CD4-positive, alpha-beta T cell treated with Interleukin-6 for 4 hours (primary cell): ENCODE results near the gene CCDC3.
"Not testable (repeated sequence)": the region's sequence is repeated elsewhere in the genome, so short reads cannot be mapped to it uniquely, and the experiment has no call there.

Source experiments
- DNase-seq: peaks from one replicate; pipeline ENCODE4 v3.0.0-alpha.2; 2020; ENCODE audit warnings: mixed read lengths

Gene CCDC3

DNA sequence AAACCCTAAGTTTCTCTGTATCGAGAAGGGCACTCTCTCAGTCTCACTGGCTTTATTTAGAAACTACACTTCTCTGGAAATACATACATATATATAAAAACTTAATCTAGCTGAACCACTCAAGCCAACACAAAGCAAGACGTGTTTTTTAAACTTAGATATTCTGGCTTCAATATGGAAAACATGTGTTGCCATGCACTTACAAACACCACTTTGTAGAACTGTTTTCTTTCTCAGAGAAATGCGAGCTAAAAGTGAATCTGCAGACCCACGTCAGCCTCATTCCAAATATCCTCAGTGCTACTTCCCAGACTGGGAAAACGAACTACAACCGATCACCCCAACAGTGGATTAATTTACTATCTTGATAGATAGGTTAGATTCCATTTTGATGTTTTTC is 1.7 kb downstream of the CCDC3 start:
- DNase-seq, result no peak

DNA sequence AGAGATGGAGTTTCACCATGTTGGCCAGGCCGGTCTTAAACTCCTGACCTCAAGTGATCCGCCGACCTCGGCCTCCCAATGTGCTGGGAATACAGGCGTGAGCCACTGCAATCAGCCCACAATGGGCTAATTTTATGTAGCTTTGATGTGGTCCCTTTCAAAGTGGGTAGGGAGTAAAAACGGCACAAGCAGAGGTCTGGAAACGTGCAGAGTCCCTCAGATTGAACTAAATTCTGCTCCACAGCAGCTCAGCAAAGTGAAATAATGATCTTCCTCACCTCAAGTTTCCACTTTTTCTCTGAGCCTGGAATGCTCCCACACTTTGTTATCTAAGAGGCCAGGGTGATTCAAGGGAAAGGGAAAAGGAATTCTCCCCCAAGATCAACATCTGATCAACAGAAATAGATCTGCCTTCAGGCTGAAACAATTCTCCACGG is 6.1 kb downstream of the CCDC3 start:
- no peak for DNase-seq

DNA sequence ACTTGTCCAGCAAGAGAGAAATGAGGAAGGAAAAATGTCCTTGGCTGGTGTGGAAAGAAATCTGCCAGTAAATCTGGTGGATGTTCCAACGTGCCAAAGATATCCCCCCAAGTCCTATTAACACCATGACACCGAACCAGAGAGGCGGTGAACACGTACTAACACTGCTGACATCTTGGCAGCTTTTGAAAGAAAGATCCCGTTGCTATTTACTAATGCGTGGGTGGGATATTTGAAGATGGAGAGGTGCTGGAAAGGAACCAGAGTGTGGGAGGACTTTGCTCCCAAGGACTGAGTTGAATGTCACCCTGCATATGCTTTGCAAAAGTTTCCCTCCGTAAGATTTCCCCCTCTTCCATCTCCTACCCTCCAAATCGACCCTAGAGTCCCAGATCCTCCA is 7.9 kb downstream of the CCDC3 start:
- no peak for DNase-seq

GRCh38 chr10:12985347-12985746 is 16.2 kb downstream of the CCDC3 start:
- no peak for DNase-seq

- no peak for DNase-seq
These were observed 17.3 kb downstream of the CCDC3 start for GRCh38 chr10:12984165-12984747.

DNA sequence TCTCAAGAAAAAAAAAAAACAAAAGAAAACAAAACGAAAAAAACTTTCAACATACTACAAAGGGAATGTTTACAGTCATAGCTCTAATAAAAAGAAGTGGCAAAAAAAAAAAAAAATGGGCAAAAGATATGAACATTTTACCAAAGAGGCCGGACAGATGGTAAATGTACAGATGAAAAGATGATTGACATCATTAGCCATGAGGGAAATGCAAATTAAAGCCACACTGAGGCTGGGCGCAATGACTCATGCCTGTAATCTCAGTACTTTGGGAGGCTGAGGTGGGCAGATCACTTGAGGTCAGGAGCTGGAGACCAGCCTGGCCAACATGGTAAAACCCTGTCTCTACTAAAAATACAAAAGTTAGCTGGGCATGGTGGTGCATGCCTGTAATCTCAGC is 17.9 kb downstream of the CCDC3 start:
- DNase-seq, result not testable (repeated sequence)

- no peak for DNase-seq
These were observed 19.9 kb downstream of the CCDC3 start for GRCh38 chr10:12981570-12981969.

DNA sequence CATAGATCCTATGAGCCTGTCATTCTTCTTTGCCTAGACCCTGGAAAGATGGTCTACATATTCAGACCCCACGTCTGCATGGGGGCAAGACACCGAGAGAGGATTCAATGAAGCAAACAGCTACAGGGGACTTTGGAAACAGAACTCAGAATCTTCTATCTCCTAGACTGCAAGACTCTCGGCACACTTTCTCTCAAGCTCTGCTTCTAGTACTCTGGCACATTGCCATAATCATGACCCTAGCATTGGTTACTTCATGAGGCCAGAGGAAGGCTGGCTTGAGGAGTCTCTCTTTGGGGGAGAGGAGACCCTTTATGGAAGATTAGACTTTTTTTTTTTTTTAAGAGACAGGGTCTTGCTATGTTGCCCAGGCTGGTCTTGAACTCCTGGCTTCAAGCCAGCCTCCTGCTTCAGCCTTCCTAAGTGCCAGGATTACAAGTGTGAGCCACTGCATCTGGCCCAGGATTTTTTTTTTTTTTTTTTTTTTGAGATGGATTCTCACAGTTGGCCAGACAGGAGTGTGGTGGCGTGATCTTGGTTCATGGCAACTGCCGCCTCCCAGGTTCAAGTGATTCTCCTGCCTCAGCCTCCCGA is 20.7 kb downstream of the CCDC3 start:
- DNase-seq, result no peak

DNA sequence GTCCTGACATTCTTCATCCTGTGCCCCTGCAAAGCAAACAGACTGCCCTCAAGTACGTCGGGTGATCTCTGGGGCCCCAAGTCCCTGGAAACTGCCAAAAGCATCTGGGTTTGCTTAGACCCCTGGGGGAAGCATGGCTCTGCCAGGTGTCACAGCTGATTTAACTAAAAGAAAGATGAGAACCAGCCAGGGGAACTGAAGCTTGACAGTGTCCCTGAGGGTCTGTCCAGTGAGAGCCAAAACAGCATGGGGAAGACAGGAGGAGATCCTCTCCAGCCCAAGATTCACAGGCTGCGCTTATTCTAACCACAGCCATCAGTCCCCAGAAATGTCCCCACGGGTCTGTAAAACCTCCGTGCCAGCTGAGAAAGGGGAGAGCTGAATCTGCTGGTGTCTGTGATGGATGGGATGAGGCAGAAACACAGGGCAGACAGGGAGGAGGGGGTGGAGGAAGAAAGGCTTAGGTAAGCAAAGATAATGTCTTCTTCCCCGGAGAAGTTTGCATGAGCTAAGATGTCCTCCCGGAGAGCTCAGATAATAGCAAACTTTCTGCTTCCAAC is 21.3 kb downstream of the CCDC3 start:
- no peak for DNase-seq

DNA sequence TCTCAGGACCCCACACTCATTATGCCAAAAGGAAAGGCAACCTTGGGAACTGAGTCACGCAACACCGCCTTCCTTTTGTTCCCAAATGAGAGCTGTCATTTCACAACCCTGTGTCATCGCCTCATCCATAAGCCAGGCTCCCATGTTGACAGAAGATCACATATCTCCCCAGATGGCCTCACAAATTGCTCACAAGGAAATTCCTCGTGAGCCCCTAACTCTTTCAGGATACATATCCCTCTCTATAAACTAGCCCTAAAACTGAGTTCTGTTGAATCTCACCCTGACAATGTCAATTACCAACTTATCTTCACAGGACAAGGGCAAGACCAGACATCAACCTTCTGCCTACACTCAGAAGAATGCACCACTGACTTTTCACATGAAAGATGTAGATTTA is 22.6 kb downstream of the CCDC3 start:
- no peak for DNase-seq

GRCh38 chr10:12975906-12976305 is 25.6 kb downstream of the CCDC3 start:
- no peak for DNase-seq

GRCh38 chr10:12975266-12975665 is 26.2 kb downstream of the CCDC3 start:
- no peak for DNase-seq

DNA sequence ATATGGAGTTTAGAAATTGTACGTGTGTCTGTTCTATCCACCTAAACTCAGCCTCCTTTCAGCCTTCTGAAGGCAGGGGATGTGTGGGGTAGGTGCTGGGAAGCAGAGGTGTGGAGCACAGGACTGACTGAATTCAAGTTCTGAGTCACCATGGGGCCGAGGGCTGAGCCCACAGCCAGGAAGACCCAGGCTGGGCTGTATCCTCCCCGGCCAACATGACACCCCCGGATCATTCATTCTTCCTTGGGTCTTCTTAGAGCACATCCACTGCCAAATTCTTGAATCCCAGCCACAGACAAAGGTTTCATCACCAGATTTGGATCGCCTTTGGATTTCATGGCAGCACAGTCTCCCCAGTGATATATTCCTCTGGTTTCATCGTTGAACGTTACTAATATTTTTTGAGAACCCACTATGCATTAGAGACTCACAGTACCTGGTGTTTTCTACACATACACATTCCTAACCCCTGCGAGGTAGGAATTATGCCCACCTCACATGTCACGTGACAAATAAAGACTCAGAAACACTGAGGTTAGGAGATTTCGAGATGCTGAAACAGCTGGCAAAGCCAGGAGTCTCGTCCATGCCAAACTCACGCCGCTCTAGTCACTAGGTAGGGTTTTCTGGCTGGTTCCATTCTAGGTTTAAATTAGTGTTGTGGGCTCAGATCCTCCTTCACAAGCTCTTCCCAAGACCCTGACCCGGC is 26.9 kb downstream of the CCDC3 start:
- no peak for DNase-seq

DNA sequence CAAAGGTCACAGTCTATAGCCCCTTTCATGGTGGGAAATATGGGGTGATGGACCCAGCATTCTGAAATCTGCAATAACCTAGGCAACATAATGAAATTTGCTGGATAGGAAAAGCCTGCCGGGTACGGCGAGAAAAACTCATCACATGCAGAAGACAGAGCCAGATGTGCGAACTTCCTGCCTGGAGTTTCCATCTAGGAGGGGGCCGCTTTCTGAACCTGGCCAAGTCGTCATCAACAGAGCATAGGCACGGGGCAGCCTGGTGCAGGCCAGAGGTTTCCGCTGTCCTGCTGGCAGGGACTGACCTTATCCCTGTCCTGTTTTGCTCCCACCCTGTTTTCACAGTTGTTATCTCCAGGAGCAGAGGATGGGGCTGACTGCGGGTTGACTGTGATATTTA is 27.4 kb downstream of the CCDC3 start:
- DNase-seq, result no peak

DNA sequence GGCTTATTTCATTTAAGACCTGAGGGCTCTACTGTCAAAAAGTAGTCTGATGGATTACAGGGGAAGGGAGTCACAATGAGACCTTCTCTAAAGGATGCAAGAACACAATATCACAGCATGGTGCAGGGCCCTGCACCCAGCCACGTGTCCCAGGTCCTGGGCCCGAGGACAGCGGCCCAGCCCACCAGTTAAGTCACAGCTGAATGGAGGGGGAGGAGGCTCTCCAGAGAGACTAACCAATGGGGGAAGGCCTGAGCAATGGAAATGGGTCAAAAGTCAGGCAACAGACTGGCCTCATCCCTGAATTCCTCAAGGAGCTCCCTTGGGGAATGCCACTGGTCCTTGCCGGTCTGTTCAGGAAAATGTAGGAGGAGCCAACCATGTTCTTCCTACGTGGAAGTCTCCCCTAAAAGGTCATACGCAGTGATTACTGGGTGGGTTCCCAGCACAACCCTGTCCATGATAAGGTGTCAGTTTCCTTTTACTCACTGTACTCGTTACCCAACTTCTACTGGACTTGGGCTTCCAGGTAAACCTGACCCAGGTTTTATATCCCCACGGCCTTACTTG is 28.3 kb downstream of the CCDC3 start:
- DNase-seq, result no peak

- no peak for DNase-seq
These were observed 29.4 kb downstream of the CCDC3 start for GRCh38 chr10:12972146-12972545.

- no peak for DNase-seq
These were observed 30.3 kb downstream of the CCDC3 start for GRCh38 chr10:12971001-12971788.

DNA sequence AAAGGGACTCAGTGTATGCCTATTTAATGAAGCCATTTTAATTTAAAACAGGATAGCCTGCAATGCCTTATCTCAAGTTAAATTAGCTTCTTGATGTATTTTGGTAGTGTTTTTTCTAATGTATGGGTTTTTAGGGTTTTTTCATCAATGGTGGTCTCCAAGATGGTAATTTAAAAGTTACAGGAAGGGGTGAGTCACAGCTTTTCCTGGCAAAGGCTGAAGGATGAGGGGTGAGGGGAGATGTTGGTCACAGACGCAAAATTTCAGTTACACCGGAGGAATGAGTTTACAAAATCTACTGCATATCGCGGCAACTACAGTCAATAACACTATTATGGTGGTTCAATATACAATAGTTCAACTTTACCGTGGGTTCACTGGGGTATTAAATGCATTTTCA is 31.6 kb downstream of the CCDC3 start:
- DNase-seq, result no peak

DNA sequence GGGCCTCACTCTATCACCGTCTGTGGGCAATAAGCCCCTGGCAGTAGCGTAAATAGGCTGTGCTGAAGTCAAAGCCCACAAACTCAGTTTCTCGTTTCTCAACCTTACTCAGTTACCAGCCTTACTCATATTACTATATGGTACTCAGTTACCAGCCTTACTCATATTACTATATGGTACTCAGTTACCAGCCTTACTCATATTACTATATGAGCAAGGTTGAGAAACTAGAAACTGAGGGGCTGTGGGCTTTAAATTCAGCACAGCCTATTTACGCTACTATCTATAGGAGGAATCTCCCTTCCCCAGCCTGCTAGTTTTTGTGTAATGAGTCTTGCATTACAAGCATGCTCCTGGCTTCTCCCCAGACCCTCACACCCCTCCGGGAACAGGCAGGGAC is 35.4 kb downstream of the CCDC3 start:
- no peak for DNase-seq

GRCh38 chr10:12965571-12965970 is 35.9 kb downstream of the CCDC3 start:
- DNase-seq, result no peak

DNA sequence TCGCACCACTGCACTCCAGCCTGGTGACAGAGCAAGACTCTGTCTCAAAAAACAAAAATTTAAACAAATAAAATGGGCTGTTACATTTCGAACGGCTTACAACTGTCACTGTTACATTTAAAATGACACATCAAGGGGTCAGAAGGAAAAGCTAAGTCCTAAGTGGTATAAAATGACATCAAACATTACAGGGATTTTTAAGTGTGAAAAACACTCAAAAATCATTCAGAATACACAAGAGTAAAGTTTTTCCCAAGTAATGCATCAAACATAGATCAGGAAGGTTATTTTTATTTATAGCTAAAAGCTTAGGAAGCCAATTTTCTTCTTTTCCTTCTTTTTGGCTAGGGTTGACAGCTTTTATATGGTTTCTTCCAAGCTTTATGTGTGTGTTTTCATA is 39.0 kb downstream of the CCDC3 start:
- DNase-seq, result no peak

- DNase-seq, result no peak
These were observed 39.9 kb downstream of the CCDC3 start for GRCh38 chr10:12961416-12962205.
